Activated CD4-positive, alpha-beta memory T cell treated with anti-CD3 and anti-CD28 coated beads, Interleukin-2, amount 10 ng/mL, durations not matched to agents 7 days and 5 days (primary cell): ENCODE data around the gene ATP8B4. TPM values are rescaled to one million over a fixed set of nuclear protein-coding genes. Genes with fewer than 3 reads are reported as not detected.

Experiments
- CTCF ChIA-PET: fragments of 350-600 bp; sonication (Branson Sonifier 250); formaldehyde crosslinking; loops from one replicate; lab custom pipeline; 2021; ENCODE audit warnings: antibody characterized with exemption, inconsistent platforms; lab: Charles Lee
- POLR2A ChIA-PET: fragments of 350-600 bp; sonication (Branson Sonifier 250); formaldehyde crosslinking; loops from one replicate; lab custom pipeline; 2021; ENCODE audit warnings: antibody characterized with exemption; lab: Charles Lee
- DNase-seq: peaks from one replicate; pipeline ENCODE4 v3.0.0-alpha.2; 2020
- H3K27ac Mint-ChIP-seq: one replicate; pipeline ENCODE4 v1.8.0; 2021; ENCODE audit warnings: mild to moderate bottlenecking, mixed read lengths
- H3K27me3 Mint-ChIP-seq: one replicate; pipeline ENCODE4 v1.8.0; 2021; ENCODE audit warnings: mixed read lengths
- H3K36me3 Mint-ChIP-seq: one replicate; pipeline ENCODE4 v1.8.0; 2021; ENCODE audit warnings: low read depth, mixed read lengths
- H3K4me1 Mint-ChIP-seq: one replicate; pipeline ENCODE4 v1.8.0; 2021; ENCODE audit warnings: mixed read lengths
- H3K4me3 Mint-ChIP-seq: one replicate; pipeline ENCODE4 v1.8.0; 2021; ENCODE audit warnings: mild to moderate bottlenecking, mixed read lengths
- H3K9me3 Mint-ChIP-seq: one replicate; pipeline ENCODE4 v1.8.0; 2021; ENCODE audit warnings: mixed read lengths
- total RNA-seq, 2 experiments: library from RNA; stranded (reverse); gene quantifications; one replicate each; pipeline ENCODE4 v1.2.3, GENCODE V29; 2021

ATP8B4 gene
- total RNA-seq, 2 experiments from 2014 or later = 19.9 to 20.7 TPM

DNA sequence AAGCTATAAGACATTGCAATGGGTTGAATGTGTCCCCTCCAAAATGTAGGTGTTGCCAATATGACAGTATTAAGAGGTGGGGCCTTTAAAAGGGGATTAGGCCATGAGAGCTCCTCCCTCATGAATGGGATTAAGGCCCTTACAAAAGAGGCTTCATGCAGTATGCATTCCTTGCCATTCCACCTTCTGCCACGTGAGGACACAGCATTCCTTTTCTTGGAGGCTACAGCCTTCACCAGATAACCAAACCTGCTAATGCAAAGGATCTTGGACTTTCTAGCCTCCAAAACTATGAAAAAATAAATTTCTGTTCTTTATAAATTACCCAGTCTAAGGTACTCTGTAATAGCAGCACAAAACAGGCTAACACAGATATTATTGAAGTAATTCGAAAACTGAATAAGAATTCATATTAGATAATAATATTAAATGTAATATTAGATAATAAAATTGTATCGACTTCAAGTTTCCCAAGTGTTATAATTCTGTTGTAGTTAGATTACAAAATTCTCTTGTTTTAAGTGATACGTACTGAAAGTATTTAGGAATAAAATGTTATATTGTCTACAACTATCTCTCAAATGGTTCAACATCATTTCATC lies 29.4 kb upstream of the ATP8B4 start:
- ChIA-PET CTCF (interaction anchor here (0.7 kb wide), 1 partner anchor 167 kb away, joined by 3 read pairs; no protein-coding TSS in a partner anchor), POLR2A (no interaction called here)
- H3K36me3 Mint-ChIP-seq = no peaks in the 10 kb centered on the region
- H3K27ac Mint-ChIP-seq = no peak overlapping the region
- peaks cover 2% of the 10 kb centered on the region for H3K27me3 Mint-ChIP-seq
- H3K4me3 Mint-ChIP-seq = no peak overlapping the region
- H3K9me3 Mint-ChIP-seq = no peaks in the 10 kb centered on the region
- DNase-seq = no peak
- peaks cover 32% of the 10 kb centered on the region for H3K4me1 Mint-ChIP-seq

DNA sequence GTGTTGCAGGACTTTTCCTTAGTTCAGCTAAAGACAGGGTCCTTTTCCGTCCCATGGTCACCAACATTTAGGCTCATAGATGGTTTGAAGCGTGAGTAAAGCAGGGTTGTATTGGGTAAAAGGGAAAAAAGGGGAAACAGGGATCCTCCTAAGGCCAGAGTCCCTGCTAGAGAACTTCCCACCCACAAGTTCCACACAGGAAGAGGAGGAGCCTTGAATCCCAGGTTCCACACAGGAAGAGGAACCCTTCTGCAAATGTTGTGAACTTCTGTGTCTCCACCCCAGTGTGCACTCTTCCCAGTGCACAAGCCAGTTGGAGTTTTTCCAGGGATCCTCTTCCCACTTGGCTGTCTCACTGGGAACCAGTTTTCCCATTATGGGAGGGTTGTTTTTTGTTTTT lies 27.6 kb upstream of the ATP8B4 start:
- H3K36me3 Mint-ChIP-seq = no peaks in the 10 kb centered on the region
- H3K4me3 Mint-ChIP-seq = no peak overlapping the region
- no peaks in the 10 kb centered on the region for H3K9me3 Mint-ChIP-seq
- no peak for DNase-seq
- H3K4me1 Mint-ChIP-seq = peaks cover 33% of the 10 kb centered on the region
- H3K27me3 Mint-ChIP-seq = no peaks in the 10 kb centered on the region
- ChIA-PET CTCF (interaction anchor here (0.9 to 2.1 kb wide), 5 partner anchors 10 to 321 kb away, joined by 3 to 10 read pairs (median 4); no protein-coding TSS in a partner anchor), POLR2A (no interaction called here)
- H3K27ac Mint-ChIP-seq = no peak overlapping the region

DNA sequence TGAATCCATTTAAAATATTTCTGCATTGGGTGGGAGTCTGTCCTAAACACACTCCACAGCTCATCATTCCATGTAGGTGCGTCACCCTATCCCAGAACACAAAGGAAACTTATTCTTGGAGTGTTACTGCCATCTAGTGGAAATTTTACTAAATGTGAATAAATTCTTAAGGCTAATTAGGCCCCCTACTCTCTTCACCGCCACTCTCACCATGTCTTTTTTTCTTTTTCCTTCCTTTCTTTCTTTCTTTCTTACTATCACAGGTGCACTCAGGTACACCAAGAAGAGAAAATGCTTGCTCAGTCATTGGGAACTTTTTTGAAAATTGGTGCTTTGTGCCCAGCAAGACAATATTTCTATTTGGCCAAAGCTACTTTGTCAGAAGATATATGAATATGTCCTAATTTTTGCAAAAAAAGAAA lies 26.4 kb upstream of the ATP8B4 start:
- Mint-ChIP-seq H3K27ac (no peak overlapping the region), H3K27me3 (no peaks in the 10 kb centered on the region), H3K36me3 (no peaks in the 10 kb centered on the region), H3K4me3 (no peak overlapping the region), H3K4me1 (peaks cover 29% of the 10 kb centered on the region), H3K9me3 (no peaks in the 10 kb centered on the region)
- DNase-seq = no peak
- POLR2A ChIA-PET = no interaction called here
- CTCF ChIA-PET = interaction anchor here (0.8 to 2.4 kb wide), 19 partner anchors 8 to 1284 kb away, joined by 3 to 10 read pairs (median 4); partner anchors contain the start of gene SLC27A2

DNA sequence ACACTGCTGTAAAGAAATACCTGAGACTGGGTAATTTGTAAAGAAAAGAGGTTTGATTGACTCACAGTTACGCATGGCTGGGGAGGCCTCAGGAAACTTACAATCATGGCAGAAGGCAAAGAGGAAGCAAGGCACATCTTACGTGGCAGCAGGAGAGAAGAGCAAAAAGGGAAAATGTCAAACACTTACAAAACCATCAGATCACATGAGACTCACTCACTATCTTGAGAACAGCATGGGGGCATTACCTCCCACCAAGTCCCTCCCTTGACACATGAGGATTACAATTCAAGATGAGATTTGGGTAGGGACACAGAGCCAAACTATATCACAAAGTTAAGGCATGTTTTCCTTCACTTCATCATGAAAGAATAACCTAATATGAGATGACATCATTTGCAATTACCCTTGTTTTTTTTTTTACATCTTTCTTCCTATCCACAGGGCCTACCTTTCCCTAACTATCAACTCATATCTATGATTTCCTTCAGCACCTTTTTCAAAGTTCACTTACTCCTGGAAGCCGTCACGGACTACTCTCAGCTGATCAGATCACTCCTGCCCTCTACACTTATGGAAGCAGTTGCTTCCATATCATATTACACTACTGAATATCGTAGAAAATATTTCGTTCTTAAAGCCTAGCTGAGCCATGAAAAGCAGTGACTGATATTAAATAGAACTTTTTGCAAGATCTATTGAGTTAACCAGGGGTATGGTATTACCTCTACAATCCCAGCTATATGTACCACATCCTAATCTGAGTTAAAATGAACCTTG lies 25.5 kb upstream of the ATP8B4 start:
- H3K27me3 Mint-ChIP-seq = no peaks in the 10 kb centered on the region
- CTCF ChIA-PET = interaction anchor here (0.8 to 2.4 kb wide), 16 partner anchors 9 to 1283 kb away, joined by 3 to 10 read pairs (median 5); partner anchors contain the start of gene SLC27A2
- H3K36me3 Mint-ChIP-seq = no peaks in the 10 kb centered on the region
- H3K4me3 Mint-ChIP-seq = no peak overlapping the region
- DNase-seq = no peak
- POLR2A ChIA-PET = no interaction called here
- H3K27ac Mint-ChIP-seq = no peak overlapping the region
- peaks cover 24% of the 10 kb centered on the region for H3K4me1 Mint-ChIP-seq
- H3K9me3 Mint-ChIP-seq = no peaks in the 10 kb centered on the region

DNA sequence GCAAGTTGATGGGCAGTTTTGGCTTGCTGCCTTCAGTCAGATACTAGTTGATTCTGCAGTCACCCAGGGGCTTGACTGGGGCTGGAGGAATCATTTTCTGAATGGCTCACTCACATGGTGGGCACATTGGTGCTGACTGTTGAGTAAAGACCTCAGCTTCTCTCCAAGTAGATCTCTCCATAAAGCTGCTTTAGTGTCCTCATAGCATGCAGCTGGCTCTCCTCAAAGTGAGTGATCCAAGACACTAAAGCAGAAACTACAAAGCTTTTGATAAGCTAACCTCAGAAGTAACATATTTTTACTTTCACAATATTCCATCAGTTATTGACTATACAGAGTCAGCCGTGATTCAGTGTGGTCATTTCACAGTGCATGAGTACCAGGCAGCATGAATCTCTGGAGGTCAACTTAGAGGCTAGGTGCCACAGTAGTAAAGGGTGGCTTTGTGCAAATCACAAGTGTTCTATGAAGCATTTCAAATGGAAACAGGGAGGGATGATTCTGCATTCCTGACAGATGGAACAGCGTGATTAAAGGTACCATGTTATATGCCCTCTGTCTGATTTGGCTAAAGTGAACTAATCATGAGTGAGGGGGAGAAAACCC lies 24.3 kb upstream of the ATP8B4 start:
- CTCF ChIA-PET = no interaction called here
- Mint-ChIP-seq H3K36me3 (no peaks in the 10 kb centered on the region), H3K4me3 (no peak overlapping the region), H3K9me3 (no peaks in the 10 kb centered on the region), H3K27me3 (no peaks in the 10 kb centered on the region), H3K27ac (no peak overlapping the region), H3K4me1 (peaks cover 23% of the 10 kb centered on the region)
- no peak for DNase-seq
- POLR2A ChIA-PET = no interaction called here

DNA sequence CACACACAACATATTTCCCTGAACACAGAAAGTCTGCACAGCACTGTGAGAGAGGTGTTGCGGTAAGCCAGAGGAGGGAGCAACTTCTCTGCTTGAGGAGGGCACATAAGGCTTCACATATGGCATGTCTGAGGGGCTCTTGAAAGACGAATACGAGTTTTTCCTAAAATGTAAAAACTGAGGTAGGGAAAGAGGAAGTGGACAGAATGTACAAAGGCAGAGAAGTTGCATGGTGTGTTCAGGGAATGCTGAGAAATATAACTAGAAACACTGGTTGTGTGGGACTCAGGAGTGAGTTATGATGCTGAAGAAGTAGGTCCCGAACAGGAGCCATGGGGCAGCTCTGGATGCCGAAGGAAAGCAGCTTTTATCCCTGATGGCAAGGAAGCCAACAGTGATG lies 22.8 kb upstream of the ATP8B4 start:
- POLR2A ChIA-PET = no interaction called here
- DNase-seq = no peak
- Mint-ChIP-seq H3K4me3 (no peak overlapping the region), H3K4me1 (peaks cover 37% of the 10 kb centered on the region), H3K27me3 (no peaks in the 10 kb centered on the region), H3K36me3 (no peaks in the 10 kb centered on the region), H3K27ac (no peak overlapping the region), H3K9me3 (no peaks in the 10 kb centered on the region)
- CTCF ChIA-PET = interaction anchor here (1.1 to 1.5 kb wide), 2 partner anchors 23 to 138 kb away, joined by 3 read pairs; partner anchors contain the start of gene ATP8B4

DNA sequence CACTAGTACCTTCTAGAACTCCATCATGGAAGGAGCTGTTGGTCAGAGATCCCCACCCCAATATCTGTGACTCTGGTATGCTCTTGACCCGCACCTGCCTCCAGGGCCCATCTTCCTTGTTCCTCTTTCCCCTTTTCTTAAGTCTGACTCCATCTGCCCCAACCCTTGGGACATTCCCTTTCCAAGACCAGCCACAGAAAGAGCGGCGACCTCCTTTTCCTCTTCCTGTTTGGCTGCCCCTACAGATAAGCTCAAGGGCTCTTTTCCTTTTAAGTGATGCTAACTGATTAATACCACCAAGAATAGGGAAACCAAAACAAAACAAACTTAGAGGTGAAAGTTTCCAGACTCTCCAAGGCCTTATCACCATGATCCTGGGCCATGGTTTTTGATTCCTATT lies 21.9 kb upstream of the ATP8B4 start:
- Mint-ChIP-seq H3K36me3 (no peaks in the 10 kb centered on the region), H3K9me3 (no peaks in the 10 kb centered on the region), H3K4me1 (peaks cover 38% of the 10 kb centered on the region), H3K27ac (no peak overlapping the region), H3K27me3 (no peaks in the 10 kb centered on the region), H3K4me3 (no peak overlapping the region)
- DNase-seq = no peak
- ChIA-PET CTCF (interaction anchor here (1.1 to 1.5 kb wide), 2 partner anchors 22 to 138 kb away, joined by 3 read pairs; partner anchors contain the start of gene ATP8B4), POLR2A (no interaction called here)

DNA sequence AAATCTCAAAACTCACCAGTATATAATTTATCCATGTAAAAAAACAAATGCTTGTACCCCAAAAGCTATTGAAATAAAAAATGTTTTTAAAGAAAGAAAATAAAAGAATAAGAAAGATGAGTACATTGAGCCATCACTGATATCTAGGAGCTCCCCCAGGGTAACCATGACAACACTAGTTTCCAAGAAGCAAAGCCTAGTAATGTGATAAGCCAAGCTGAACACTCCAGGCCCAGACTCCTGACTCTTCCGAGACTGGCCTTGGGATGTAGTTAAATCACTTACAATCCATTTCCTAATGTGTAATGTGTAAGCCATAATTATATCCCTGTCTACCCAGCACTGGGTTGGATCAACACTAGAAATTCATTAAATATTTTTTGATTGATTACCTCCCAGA lies 21.1 kb upstream of the ATP8B4 start:
- Mint-ChIP-seq H3K4me3 (no peak overlapping the region), H3K4me1 (peaks cover 43% of the 10 kb centered on the region), H3K27me3 (no peaks in the 10 kb centered on the region), H3K27ac (no peak overlapping the region), H3K36me3 (no peaks in the 10 kb centered on the region), H3K9me3 (no peaks in the 10 kb centered on the region)
- no peak for DNase-seq
- ChIA-PET POLR2A (no interaction called here), CTCF (no interaction called here)

DNA sequence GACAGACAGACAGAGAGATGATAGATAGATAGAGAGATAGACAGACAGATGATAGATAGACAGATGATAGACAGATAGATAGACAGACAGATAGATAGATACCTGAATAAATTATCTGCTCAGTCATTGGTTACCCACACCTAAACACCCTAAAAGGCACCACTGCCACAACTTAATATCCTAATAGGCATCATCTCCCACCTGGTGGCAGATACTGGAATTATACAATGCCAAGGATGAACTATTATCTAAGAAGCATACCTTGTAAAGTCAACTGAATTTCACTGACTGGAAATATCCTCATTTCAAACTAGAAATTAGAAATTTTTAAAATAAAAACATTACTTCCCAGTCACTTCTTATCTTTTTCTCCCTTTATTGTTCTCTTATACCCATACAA lies 19.4 kb upstream of the ATP8B4 start:
- Mint-ChIP-seq H3K27ac (no peak overlapping the region), H3K36me3 (no peaks in the 10 kb centered on the region), H3K9me3 (no peaks in the 10 kb centered on the region), H3K4me3 (no peak overlapping the region), H3K27me3 (no peaks in the 10 kb centered on the region), H3K4me1 (peaks cover 45% of the 10 kb centered on the region)
- POLR2A ChIA-PET = interaction anchor here (1.8 to 5.4 kb wide), 2 partner anchors 20 to 30 kb away, joined by 5 to 21 read pairs; no protein-coding TSS in a partner anchor
- no peak for DNase-seq
- CTCF ChIA-PET = interaction anchor here (0.8 to 1.3 kb wide), 2 partner anchors 20 to 135 kb away, joined by 3 to 5 read pairs; partner anchors contain the start of gene ATP8B4

DNA sequence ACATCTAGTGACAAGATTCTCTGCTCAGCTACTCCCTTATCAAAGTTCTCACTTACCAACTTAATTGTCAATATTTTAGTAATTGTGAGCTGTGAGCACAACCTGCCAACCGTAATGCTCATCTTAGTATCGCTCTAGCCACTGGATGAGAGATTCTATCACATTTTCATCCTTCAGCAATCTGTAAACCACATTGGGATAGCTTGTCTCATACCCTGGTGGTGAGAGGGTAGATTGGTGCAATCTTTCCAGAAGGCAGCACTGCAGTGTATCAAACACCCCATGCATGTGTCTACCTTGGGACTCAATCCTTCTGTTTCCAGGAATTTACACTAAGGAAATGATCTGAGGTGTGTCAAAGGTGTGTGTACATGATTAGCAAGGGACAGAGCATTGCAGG lies 18.9 kb upstream of the ATP8B4 start:
- POLR2A ChIA-PET = interaction anchor here (1.1 to 5.4 kb wide), 3 partner anchors 19 to 44 kb away, joined by 3 to 21 read pairs (median 5); partner anchors contain the start of gene SLC27A2
- CTCF ChIA-PET = interaction anchor here (0.8 to 1.3 kb wide), 4 partner anchors 19 to 903 kb away, joined by 3 to 5 read pairs (median 3); partner anchors contain the start of gene ATP8B4
- H3K4me3 Mint-ChIP-seq = no peak overlapping the region
- H3K27ac Mint-ChIP-seq = peak overlapping the region; percentile 64
- peaks cover 44% of the 10 kb centered on the region for H3K4me1 Mint-ChIP-seq
- H3K36me3 Mint-ChIP-seq = no peaks in the 10 kb centered on the region
- no peak for DNase-seq
- no peaks in the 10 kb centered on the region for H3K9me3 Mint-ChIP-seq
- H3K27me3 Mint-ChIP-seq = no peaks in the 10 kb centered on the region

DNA sequence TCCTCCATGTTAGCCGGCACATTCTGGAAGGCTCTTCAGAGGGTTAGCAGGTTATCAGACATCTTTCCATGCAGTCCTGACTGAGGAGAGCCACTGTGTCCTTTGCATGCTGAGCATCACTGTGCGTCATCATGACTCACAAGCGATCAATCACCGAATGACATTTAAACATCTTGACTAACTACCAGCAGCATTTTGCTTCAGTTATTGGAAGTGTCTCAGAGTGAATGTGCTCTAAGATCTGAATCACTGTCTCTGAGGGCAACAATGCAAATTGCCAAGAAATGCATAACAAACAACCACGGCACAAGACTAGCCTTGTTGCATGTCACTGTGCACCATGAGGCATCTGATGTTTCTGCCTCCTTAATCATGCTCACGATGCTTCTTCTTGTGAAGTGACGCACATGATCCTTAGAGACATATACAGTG lies 18.3 kb upstream of the ATP8B4 start:
- Mint-ChIP-seq H3K9me3 (peaks cover 4% of the 10 kb centered on the region), H3K4me1 (peaks cover 47% of the 10 kb centered on the region), H3K27ac (peak overlapping the region; percentile 64), H3K4me3 (peak overlapping the region; percentile 28), H3K36me3 (peaks cover 4% of the 10 kb centered on the region), H3K27me3 (no peaks in the 10 kb centered on the region)
- peak; percentile 45 for DNase-seq
- ChIA-PET CTCF (interaction anchor here (0.8 to 1.3 kb wide), 4 partner anchors 19 to 902 kb away, joined by 3 to 5 read pairs (median 3); partner anchors contain the start of gene ATP8B4), POLR2A (interaction anchor here (1.1 to 5.4 kb wide), 3 partner anchors 19 to 44 kb away, joined by 3 to 21 read pairs (median 5); partner anchors contain the start of gene SLC27A2)

DNA sequence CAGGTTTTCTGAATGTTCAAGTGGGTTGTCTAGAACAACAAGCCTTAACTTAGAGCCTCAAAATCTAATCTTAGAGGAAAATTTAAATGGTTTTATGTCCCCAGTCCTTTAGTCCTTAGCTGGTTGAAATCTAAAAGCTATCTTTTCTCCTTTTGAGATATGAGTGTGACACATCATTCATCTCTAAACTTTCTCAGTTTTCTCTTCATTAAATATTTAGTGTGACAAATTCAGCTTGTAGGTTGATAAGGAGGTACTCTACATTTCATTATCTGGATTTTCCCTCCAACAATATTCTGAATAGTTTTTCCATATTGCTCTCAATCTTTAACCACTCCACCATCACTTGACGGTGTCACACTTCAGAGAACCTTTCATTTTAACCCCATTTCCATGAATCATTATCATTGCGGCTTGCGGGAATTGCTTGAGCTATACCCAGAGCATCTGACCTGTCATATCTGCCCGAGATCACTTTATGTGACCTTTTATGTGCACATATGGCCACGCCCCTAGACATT lies 16.1 kb upstream of the ATP8B4 start:
- peak overlapping the region; percentile 18 for H3K4me3 Mint-ChIP-seq
- ChIA-PET CTCF (interaction anchor here (0.9 to 2.1 kb wide), 5 partner anchors 16 to 181 kb away, joined by 4 to 5 read pairs (median 5); partner anchors contain the start of gene ATP8B4), POLR2A (interaction anchor here (1.4 to 5.4 kb wide), 7 partner anchors 16 to 1257 kb away, joined by 4 to 34 read pairs (median 6); partner anchors contain the start of genes ATP8B4, EID1, GABPB1 and SLC27A2)
- peaks cover 47% of the 10 kb centered on the region for H3K4me1 Mint-ChIP-seq
- H3K27ac Mint-ChIP-seq = peak overlapping the region; percentile 91
- H3K27me3 Mint-ChIP-seq = no peaks in the 10 kb centered on the region
- DNase-seq = peak; percentile 65
- H3K36me3 Mint-ChIP-seq = peaks cover 11% of the 10 kb centered on the region
- H3K9me3 Mint-ChIP-seq = peaks cover 7% of the 10 kb centered on the region
